ENCODE results near the gene PAPLN. TPM values are rescaled to one million over a fixed set of nuclear protein-coding genes. Genes with fewer than 3 reads are reported as not detected.

Gene PAPLN
- polyA plus RNA-seq, 1 donor (not counting 4 experiments of a cell fraction or from before 2014, with no cell fraction given) = 8.2 TPM

DNA sequence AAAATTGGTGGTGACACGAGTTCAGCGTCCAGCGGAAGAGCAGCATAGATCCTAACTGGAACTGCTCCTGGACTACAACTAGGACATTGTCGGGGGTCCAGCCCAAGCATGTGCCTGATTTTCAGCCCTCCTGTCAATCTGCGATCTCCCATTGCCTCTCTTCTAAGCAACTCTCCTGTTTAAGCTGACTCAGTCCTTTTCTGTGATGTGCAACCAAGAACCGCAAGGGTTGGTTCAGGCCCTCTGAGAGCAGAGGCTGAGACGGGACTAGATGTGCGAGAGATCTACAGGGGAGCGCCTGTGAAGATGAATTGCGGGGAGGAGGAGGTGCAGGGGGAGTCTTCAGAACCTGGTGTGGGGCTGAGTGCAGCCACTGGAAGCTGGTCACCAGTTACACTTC is 3.7 kb upstream of the PAPLN start:
- dilution Hi-C loops (cut with MboI; ENCODE audit: extremely low pct_ligation_motif_present, low sequenced_read_pairs) = no loop called here
- H3K4me2 ChIP-seq (ENCODE audit: control insufficient read depth, extremely low read depth, insufficient read depth, low read depth, low read length) = no peak overlapping the region

GRCh38 chr14:73234029-73234428 is 3.3 kb upstream of the PAPLN start:
- Histone ChIP-seq H2AFZ (ENCODE audit: control insufficient read depth, low read length) (no peak overlapping the region), H3K9me1 (ENCODE audit: control insufficient read depth, extremely low read depth, insufficient read depth, low read length) (no peaks in the 10 kb centered on the region), H4K20me1 (ENCODE audit: control insufficient read depth, extremely low read depth, insufficient read depth, low read length) (peaks cover 3% of the 10 kb centered on the region), H3K79me2 (ENCODE audit: control insufficient read depth, insufficient read depth, low read length) (no peaks in the 10 kb centered on the region), H3K36me3 (ENCODE audit: control insufficient read depth in 2 of 2, extremely low read depth in 1 of 2, insufficient read depth in 2 of 2, low read length in 2 of 2) (no peaks in the 10 kb centered on the region), H3K9ac (ENCODE audit: control insufficient read depth, extremely low read depth, insufficient read depth, low read length) (no peak overlapping the region), H3K27ac (ENCODE audit: control insufficient read depth, insufficient read depth, low read length) (no peak overlapping the region), H3K4me2 (ENCODE audit: control insufficient read depth, extremely low read depth, insufficient read depth, low read depth, low read length) (no peak overlapping the region), H3K27me3 (ENCODE audit: control insufficient read depth, extremely low read depth, insufficient read depth, low read length) (peaks cover 70% of the 10 kb centered on the region), H3K4me3 (ENCODE audit: control insufficient read depth in 2 of 3, extremely low read depth in 1 of 3, insufficient read depth in 2 of 3, low read depth in 1 of 3, low read length in 3 of 3) (no peak overlapping the region), H3K4me1 (ENCODE audit: control insufficient read depth, extremely low read depth, insufficient read depth, low read length) (peaks cover 12% of the 10 kb centered on the region), H3K9me3 (ENCODE audit: control insufficient read depth, low read depth, low read length) (no peaks in the 10 kb centered on the region)
- dilution Hi-C loops (cut with MboI; ENCODE audit: extremely low pct_ligation_motif_present, low sequenced_read_pairs) = no loop called here
- no peak for FAIRE-seq
- DNase-seq (ENCODE audit: low read depth, low spot score) = no peak
- no peak for TF ChIP-seq EZH2 (IDR thresholded peaks at IDR 0.05; ENCODE audit: low read length)
- TF ChIP-seq, protein P1, sequence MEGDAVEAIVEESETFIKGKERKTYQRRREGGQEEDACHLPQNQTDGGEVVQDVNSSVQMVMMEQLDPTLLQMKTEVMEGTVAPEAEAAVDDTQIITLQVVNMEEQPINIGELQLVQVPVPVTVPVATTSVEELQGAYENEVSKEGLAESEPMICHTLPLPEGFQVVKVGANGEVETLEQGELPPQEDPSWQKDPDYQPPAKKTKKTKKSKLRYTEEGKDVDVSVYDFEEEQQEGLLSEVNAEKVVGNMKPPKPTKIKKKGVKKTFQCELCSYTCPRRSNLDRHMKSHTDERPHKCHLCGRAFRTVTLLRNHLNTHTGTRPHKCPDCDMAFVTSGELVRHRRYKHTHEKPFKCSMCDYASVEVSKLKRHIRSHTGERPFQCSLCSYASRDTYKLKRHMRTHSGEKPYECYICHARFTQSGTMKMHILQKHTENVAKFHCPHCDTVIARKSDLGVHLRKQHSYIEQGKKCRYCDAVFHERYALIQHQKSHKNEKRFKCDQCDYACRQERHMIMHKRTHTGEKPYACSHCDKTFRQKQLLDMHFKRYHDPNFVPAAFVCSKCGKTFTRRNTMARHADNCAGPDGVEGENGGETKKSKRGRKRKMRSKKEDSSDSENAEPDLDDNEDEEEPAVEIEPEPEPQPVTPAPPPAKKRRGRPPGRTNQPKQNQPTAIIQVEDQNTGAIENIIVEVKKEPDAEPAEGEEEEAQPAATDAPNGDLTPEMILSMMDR (optimal IDR thresholded peaks at IDR 0.05 in 1 of 3, IDR thresholded peaks at IDR 0.05 in 1 of 3, conservative IDR thresholded peaks at IDR 0.05 in 1 of 3; ENCODE audit: extremely low read depth in 1 of 3, insufficient read depth in 2 of 3, low read length in 3 of 3) = no peak

More for the DNA sequence above, 3.7 kb upstream of the PAPLN start:
- Histone ChIP-seq H3K9ac (ENCODE audit: control insufficient read depth, extremely low read depth, insufficient read depth, low read length) (no peak overlapping the region), H2AFZ (ENCODE audit: control insufficient read depth, low read length) (no peak overlapping the region), H4K20me1 (ENCODE audit: control insufficient read depth, extremely low read depth, insufficient read depth, low read length) (peaks cover 3% of the 10 kb centered on the region), H3K27ac (ENCODE audit: control insufficient read depth, insufficient read depth, low read length) (no peak overlapping the region), H3K9me3 (ENCODE audit: control insufficient read depth, low read depth, low read length) (no peaks in the 10 kb centered on the region), H3K4me3 (ENCODE audit: control insufficient read depth in 2 of 3, extremely low read depth in 1 of 3, insufficient read depth in 2 of 3, low read depth in 1 of 3, low read length in 3 of 3) (no peak overlapping the region), H3K4me1 (ENCODE audit: control insufficient read depth, extremely low read depth, insufficient read depth, low read length) (peaks cover 12% of the 10 kb centered on the region), H3K79me2 (ENCODE audit: control insufficient read depth, insufficient read depth, low read length) (no peaks in the 10 kb centered on the region), H3K27me3 (ENCODE audit: control insufficient read depth, extremely low read depth, insufficient read depth, low read length) (peaks cover 67% of the 10 kb centered on the region), H3K9me1 (ENCODE audit: control insufficient read depth, extremely low read depth, insufficient read depth, low read length) (no peaks in the 10 kb centered on the region), H3K36me3 (ENCODE audit: control insufficient read depth in 2 of 2, extremely low read depth in 1 of 2, insufficient read depth in 2 of 2, low read length in 2 of 2) (no peaks in the 10 kb centered on the region)
- TF ChIP-seq, protein P1 (optimal IDR thresholded peaks at IDR 0.05 in 1 of 3, IDR thresholded peaks at IDR 0.05 in 1 of 3, conservative IDR thresholded peaks at IDR 0.05 in 1 of 3; ENCODE audit: extremely low read depth in 1 of 3, insufficient read depth in 2 of 3, low read length in 3 of 3) = no peak
- TF ChIP-seq EZH2 (IDR thresholded peaks at IDR 0.05; ENCODE audit: low read length) = no peak
- FAIRE-seq (no peak), DNase-seq (ENCODE audit: low read depth, low spot score) (no peak)
